ENCODE measurements around the gene SMAD1. TPM values are rescaled to one million over a fixed set of nuclear protein-coding genes. Genes with fewer than 3 reads are reported as not detected.
A peak's percentile ranks its signal among the peaks of the same experiment; 100 is the strongest.

The SMAD1 gene
- total RNA-seq, 2 experiments from 2014 or later, result 9.7 to 11.5 TPM

DNA sequence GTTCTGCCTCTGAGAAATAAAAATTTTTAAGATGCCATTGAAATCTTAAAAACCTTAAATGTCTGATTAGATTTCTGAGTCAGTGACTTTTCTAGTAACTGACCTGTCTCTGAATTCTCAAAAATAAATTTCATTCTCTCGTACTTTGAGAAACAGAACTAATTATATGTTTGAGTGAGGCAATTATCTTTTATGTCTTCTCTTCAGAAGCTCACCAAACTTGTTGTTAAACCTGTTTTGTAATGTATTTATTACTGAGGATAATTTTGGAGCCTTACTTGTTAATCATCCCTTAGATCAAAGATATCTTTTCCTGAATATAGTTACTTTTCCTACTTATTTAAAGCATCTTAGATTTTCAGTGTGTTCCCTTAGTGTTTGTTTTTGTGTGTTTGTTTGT is 73.0 kb downstream of the SMAD1 start:
- Histone ChIP-seq H3K4me1 (ENCODE audit: insufficient read depth, low read length) (no peaks in the 10 kb centered on the region), H3K4me3 (ENCODE audit: low read length) (no peak overlapping the region), H3K27me3 (ENCODE audit: control insufficient read depth in 1 of 2, insufficient read depth in 2 of 2, low read length in 2 of 2) (no peaks in the 10 kb centered on the region), H3K27ac (ENCODE audit: low read depth in 1 of 2, low read length in 2 of 2) (no peak overlapping the region), H3K36me3 (ENCODE audit: insufficient read depth, low read length) (no peaks in the 10 kb centered on the region), H3K9me3 (ENCODE audit: control insufficient read depth in 1 of 2, insufficient read depth in 1 of 2, low read length in 2 of 2) (no peaks in the 10 kb centered on the region)
- Mint-ChIP-seq H3K27me3 (no peaks in the 10 kb centered on the region), H3K4me3 (no peak overlapping the region), H3K4me1 (ENCODE audit: low read depth) (no peaks in the 10 kb centered on the region), H3K36me3 (ENCODE audit: low read depth) (peaks cover 8% of the 10 kb centered on the region), H3K9me3 (no peaks in the 10 kb centered on the region), H3K27ac (no peak overlapping the region)
- intact Hi-C loops (cut with DNase I, micrococcal nuclease), result loop anchor here (5.0 kb wide), 2 partner anchors 147 to 1377 kb away; no protein-coding TSS in a partner anchor
- TF ChIP-seq, protein P1, sequence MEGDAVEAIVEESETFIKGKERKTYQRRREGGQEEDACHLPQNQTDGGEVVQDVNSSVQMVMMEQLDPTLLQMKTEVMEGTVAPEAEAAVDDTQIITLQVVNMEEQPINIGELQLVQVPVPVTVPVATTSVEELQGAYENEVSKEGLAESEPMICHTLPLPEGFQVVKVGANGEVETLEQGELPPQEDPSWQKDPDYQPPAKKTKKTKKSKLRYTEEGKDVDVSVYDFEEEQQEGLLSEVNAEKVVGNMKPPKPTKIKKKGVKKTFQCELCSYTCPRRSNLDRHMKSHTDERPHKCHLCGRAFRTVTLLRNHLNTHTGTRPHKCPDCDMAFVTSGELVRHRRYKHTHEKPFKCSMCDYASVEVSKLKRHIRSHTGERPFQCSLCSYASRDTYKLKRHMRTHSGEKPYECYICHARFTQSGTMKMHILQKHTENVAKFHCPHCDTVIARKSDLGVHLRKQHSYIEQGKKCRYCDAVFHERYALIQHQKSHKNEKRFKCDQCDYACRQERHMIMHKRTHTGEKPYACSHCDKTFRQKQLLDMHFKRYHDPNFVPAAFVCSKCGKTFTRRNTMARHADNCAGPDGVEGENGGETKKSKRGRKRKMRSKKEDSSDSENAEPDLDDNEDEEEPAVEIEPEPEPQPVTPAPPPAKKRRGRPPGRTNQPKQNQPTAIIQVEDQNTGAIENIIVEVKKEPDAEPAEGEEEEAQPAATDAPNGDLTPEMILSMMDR (IDR thresholded peaks at IDR 0.05), result no peak
- CTCF ChIA-PET, result no interaction called here
- POLR2A ChIA-PET, result no interaction called here
- ATAC-seq (ENCODE audit: poor library complexity) (no peak), DNase-seq (no peak)

DNA sequence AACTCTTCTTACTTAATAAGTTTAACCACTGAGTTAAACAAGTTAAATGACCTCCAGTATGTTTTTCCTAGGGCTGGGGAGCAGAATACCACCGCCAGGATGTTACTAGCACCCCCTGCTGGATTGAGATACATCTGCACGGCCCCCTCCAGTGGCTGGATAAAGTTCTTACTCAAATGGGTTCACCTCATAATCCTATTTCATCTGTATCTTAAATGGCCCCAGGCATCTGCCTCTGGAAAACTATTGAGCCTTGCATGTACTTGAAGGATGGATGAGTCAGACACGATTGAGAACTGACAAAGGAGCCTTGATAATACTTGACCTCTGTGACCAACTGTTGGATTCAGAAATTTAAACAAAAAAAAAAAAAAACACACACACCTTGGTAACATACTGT is 76.1 kb downstream of the SMAD1 start:
- Histone ChIP-seq H3K36me3 (ENCODE audit: insufficient read depth, low read length) (no peaks in the 10 kb centered on the region), H3K4me3 (ENCODE audit: low read length) (no peak overlapping the region), H3K9me3 (ENCODE audit: control insufficient read depth in 1 of 2, insufficient read depth in 1 of 2, low read length in 2 of 2) (no peaks in the 10 kb centered on the region), H3K4me1 (ENCODE audit: insufficient read depth, low read length) (no peaks in the 10 kb centered on the region), H3K27ac (ENCODE audit: low read depth in 1 of 2, low read length in 2 of 2) (no peak overlapping the region), H3K27me3 (ENCODE audit: control insufficient read depth in 1 of 2, insufficient read depth in 2 of 2, low read length in 2 of 2) (no peaks in the 10 kb centered on the region)
- Mint-ChIP-seq H3K27ac (no peak overlapping the region), H3K4me3 (no peak overlapping the region), H3K4me1 (ENCODE audit: low read depth) (no peaks in the 10 kb centered on the region), H3K9me3 (no peaks in the 10 kb centered on the region), H3K36me3 (ENCODE audit: low read depth) (peaks cover 11% of the 10 kb centered on the region), H3K27me3 (no peaks in the 10 kb centered on the region)
- TF ChIP-seq, protein P1 (IDR thresholded peaks at IDR 0.05), result peak; percentile 91
- ChIA-PET POLR2A (no interaction called here), CTCF (no interaction called here)
- intact Hi-C loops (cut with DNase I, micrococcal nuclease), result loop anchor here (1.0 to 5.0 kb wide), 4 partner anchors 75 to 1380 kb away; no protein-coding TSS in a partner anchor
- ATAC-seq (ENCODE audit: poor library complexity) (peak; percentile 97), DNase-seq (peak in 11 of 14 experiments; percentile 11 to 65 (median 28))

- Mint-ChIP-seq H3K36me3 (ENCODE audit: low read depth) (peaks cover 13% of the 10 kb centered on the region), H3K27me3 (peaks cover 29% of the 10 kb centered on the region), H3K4me1 (ENCODE audit: low read depth) (no peaks in the 10 kb centered on the region), H3K9me3 (peaks cover 5% of the 10 kb centered on the region), H3K27ac (no peak overlapping the region), H3K4me3 (no peak overlapping the region)
- TF ChIP-seq, protein P1 (IDR thresholded peaks at IDR 0.05), result no peak
- Histone ChIP-seq H3K9me3 (ENCODE audit: control insufficient read depth in 1 of 2, insufficient read depth in 1 of 2, low read length in 2 of 2) (peaks cover 0 to 14% of the 10 kb centered on the region in 2 experiments), H3K36me3 (ENCODE audit: insufficient read depth, low read length) (no peaks in the 10 kb centered on the region), H3K27ac (ENCODE audit: low read depth in 1 of 2, low read length in 2 of 2) (no peak overlapping the region), H3K27me3 (ENCODE audit: control insufficient read depth in 1 of 2, insufficient read depth in 2 of 2, low read length in 2 of 2) (peaks cover 0 to 6% of the 10 kb centered on the region in 2 experiments), H3K4me3 (ENCODE audit: low read length) (no peak overlapping the region), H3K4me1 (ENCODE audit: insufficient read depth, low read length) (no peaks in the 10 kb centered on the region)
- ChIA-PET CTCF (no interaction called here), POLR2A (no interaction called here)
- intact Hi-C loops (cut with DNase I, micrococcal nuclease), result no loop called here
- ATAC-seq (ENCODE audit: poor library complexity) (no peak), DNase-seq (no peak)
Measured at GRCh38 chr4:145563293-145563985, 81.8 kb downstream of the SMAD1 start.
